SK-N-SH (cell line): ENCODE measurements around the gene ZCCHC7. TPM values are rescaled to one million over a fixed set of nuclear protein-coding genes. Genes with fewer than 3 reads are reported as not detected.

ENCODE experiments used
- CTCF ChIA-PET: fragments of 300-600, 350-600 bp; formaldehyde crosslinking; extraction: SDS; loops from one replicate; lab custom pipeline; 2021; lab: Yijun Ruan, JAX
- POLR2A ChIA-PET: fragments of 350-600 bp; sonication (Branson Sonifier 250); formaldehyde crosslinking; extraction: SDS; loops from one replicate; lab custom pipeline; 2020; ENCODE audit warnings: antibody characterized with exemption, inconsistent platforms; lab: Yijun Ruan, JAX
- DNase-seq: peaks from one replicate; pipeline ENCODE4 v3.0.0; 2012
- H2AFZ ChIP-seq: fragments of 200-600 bp; sonication (generic); 2 replicates; pipeline ENCODE4 v1.8.1; 2016; ENCODE audit warnings: antibody characterized with exemption, mild to moderate bottlenecking, low read depth
- H3F3A ChIP-seq: fragments of 200-600 bp; sonication (generic); replicated peaks from 2 replicates; pipeline ENCODE3; 2016; ENCODE audit warnings: antibody characterized with exemption, mild to moderate bottlenecking; ENCODE audit not compliant: insufficient read depth
- H3K27ac ChIP-seq, 2 experiments: fragments of 200-500 bp in 1 of 2; fragments of 200-600 bp in 1 of 2; sonication (Bioruptor generic) in 1 of 2; sonication (generic), shearing (Covaris generic) in 1 of 2; 2 replicates each; pipeline versions ENCODE4 v1.5.1 to v1.6.1; 2014 to 2016; ENCODE audit warnings: low read depth in 2 of 2, inconsistent platforms in 1 of 2, low read length in 1 of 2, mild to moderate bottlenecking in 1 of 2, mixed read lengths in 1 of 2
- H3K27me3 ChIP-seq: fragments of 200-600 bp; sonication (generic), shearing (Covaris generic); 2 replicates; pipeline ENCODE4 v1.6.1; 2016; ENCODE audit warnings: mixed run types; ENCODE audit not compliant: insufficient read depth
- H3K36me3 ChIP-seq, 2 experiments: fragments of 200-500 bp in 1 of 2; fragments of 200-600 bp in 1 of 2; sonication (Bioruptor generic) in 1 of 2; sonication (generic) in 1 of 2; replicated peaks in 1 of 2; 2 replicates each; pipeline versions ENCODE3 to v1.5.1; 2014 to 2016; ENCODE audit warnings: low read length in 1 of 2, mild to moderate bottlenecking in 1 of 2; ENCODE audit not compliant: insufficient read depth in 2 of 2, control insufficient read depth in 1 of 2
- H3K4me1 ChIP-seq, 2 experiments: fragments of 200-500 bp in 1 of 2; fragments of 200-600 bp in 1 of 2; sonication (Bioruptor generic) in 1 of 2; sonication (generic), shearing (Covaris generic) in 1 of 2; 2 replicates each; pipeline versions ENCODE4 v1.5.1 to v1.6.1; 2014 to 2016; ENCODE audit warnings: low read depth in 1 of 2, low read length in 1 of 2, mixed run types in 1 of 2; ENCODE audit not compliant: insufficient read depth in 2 of 2, control insufficient read depth in 1 of 2
- H3K4me2 ChIP-seq: fragments of 200-600 bp; sonication (generic), shearing (Covaris generic); 2 replicates; pipeline ENCODE4 v1.6.1; 2017; ENCODE audit warnings: mixed run types
- H3K4me3 ChIP-seq, 2 experiments: fragments of 200-500 bp in 1 of 2; fragments of 200-600 bp in 1 of 2; sonication (Bioruptor generic) in 1 of 2; sonication (generic), shearing (Covaris generic) in 1 of 2; 2 replicates each; pipeline versions ENCODE4 v1.5.1 to v1.8.1; 2014 to 2016; ENCODE audit warnings: low read depth in 2 of 2, inconsistent platforms in 1 of 2, low read length in 1 of 2, mild to moderate bottlenecking in 1 of 2, mixed read lengths in 1 of 2, moderate library complexity in 1 of 2
- H3K79me2 ChIP-seq: fragments of 200-600 bp; sonication (generic); 2 replicates; pipeline ENCODE4 v1.8.1; 2017; ENCODE audit warnings: mild to moderate bottlenecking; ENCODE audit not compliant: insufficient read depth
- H3K9ac ChIP-seq: fragments of 200-600 bp; sonication (generic); 2 replicates; pipeline ENCODE4 v1.6.1; 2017; ENCODE audit warnings: mixed run types
- H3K9me2 ChIP-seq: fragments of 200-600 bp; sonication (generic); 2 replicates; pipeline ENCODE4 v1.6.1; 2017; ENCODE audit warnings: mixed run types
- H3K9me3 ChIP-seq: fragments of 200-600 bp; sonication (generic); 2 replicates; pipeline ENCODE4 v1.6.1; 2017; ENCODE audit warnings: mixed run types, mild to moderate bottlenecking, moderate library complexity
- H4K20me1 ChIP-seq: fragments of 200-600 bp; sonication (generic); 2 replicates; pipeline ENCODE4 v1.6.1; 2017; ENCODE audit warnings: mild to moderate bottlenecking, mixed run types; ENCODE audit not compliant: insufficient read depth
- ELF1 ChIP-seq: IDR thresholded peaks from 2 replicates; pipeline ENCODE4 v1.4.0; 2012
- EP300 ChIP-seq, 2 experiments: IDR thresholded peaks; 2 replicates each; pipeline versions ENCODE4 v1.4.0 to v1.6.1; 2012; ENCODE audit warnings: borderline replicate concordance in 1 of 2, low read depth in 1 of 2, low read length in 1 of 2
- EZH2phosphoT487 ChIP-seq: fragments of 200-600 bp; sonication (generic); IDR thresholded peaks from 2 replicates; pipeline ENCODE4 v1.6.1; 2017; ENCODE audit warnings: low read depth, mixed run types, mild to moderate bottlenecking, antibody characterized with exemption, moderate library complexity, borderline replicate concordance
- FOSL2 ChIP-seq: IDR thresholded peaks from 2 replicates; pipeline ENCODE4 v1.4.0; 2012; ENCODE audit warnings: low read depth, mild to moderate bottlenecking, moderate library complexity, borderline replicate concordance
- FOXJ3 ChIP-seq: sonication (generic); formaldehyde crosslinking; IDR thresholded peaks from 2 replicates; pipeline ENCODE4 v1.5.1; 2020; ENCODE audit warnings: mild to moderate bottlenecking, missing genetic modification reagents
- FOXM1 ChIP-seq: IDR thresholded peaks from 2 replicates; pipeline ENCODE4 v1.4.0; 2012; ENCODE audit warnings: low read depth, mild to moderate bottlenecking
- JUND ChIP-seq: IDR thresholded peaks from 2 replicates; pipeline ENCODE4 v1.4.0; 2012
- MEF2A ChIP-seq: IDR thresholded peaks from 2 replicates; pipeline ENCODE4 v1.4.0; 2012; ENCODE audit warnings: low read depth, borderline replicate concordance
- NRF1 ChIP-seq: IDR thresholded peaks from 2 replicates; pipeline ENCODE4 v1.6.1; 2012; ENCODE audit warnings: low read depth, mild to moderate bottlenecking, low read length
- POLR2AphosphoS5 ChIP-seq: IDR thresholded peaks from 2 replicates; pipeline ENCODE4 v1.6.1; 2012; ENCODE audit warnings: low read depth, low read length
- RAD21 ChIP-seq: IDR thresholded peaks from 2 replicates; pipeline ENCODE4 v1.6.1; 2012; ENCODE audit warnings: mild to moderate bottlenecking, low read length
- RCOR1 ChIP-seq: fragments of 150-350 bp; IDR thresholded peaks from 2 replicates; pipeline ENCODE4 v1.6.1; 2017; ENCODE audit warnings: antibody characterized with exemption, low read length
- RXRA ChIP-seq: IDR thresholded peaks from 2 replicates; pipeline ENCODE4 v1.4.0; 2012; ENCODE audit warnings: low read depth, mild to moderate bottlenecking, borderline replicate concordance
- SIN3A ChIP-seq: IDR thresholded peaks from 2 replicates; pipeline ENCODE4 v1.6.1; 2012; ENCODE audit warnings: low read depth, mild to moderate bottlenecking, low read length, moderate library complexity, borderline replicate concordance
- TAF1 ChIP-seq: IDR thresholded peaks from 2 replicates; pipeline ENCODE4 v1.6.1; 2012; ENCODE audit warnings: low read depth, mild to moderate bottlenecking, low read length, moderate library complexity, borderline replicate concordance
- TCF12 ChIP-seq: IDR thresholded peaks from 2 replicates; pipeline ENCODE4 v1.4.0; 2012
- YY1 ChIP-seq: IDR thresholded peaks from 2 replicates; pipeline ENCODE4 v1.4.0; 2012; ENCODE audit warnings: low read depth, mild to moderate bottlenecking
- ZBTB33 ChIP-seq: IDR thresholded peaks from 2 replicates; pipeline ENCODE4 v1.4.0; 2012; ENCODE audit warnings: low read depth, borderline replicate concordance
- WGBS: methylation state at CpG from one replicate; pipeline ENCODE4 v1.1.6; 2017; ENCODE audit warnings: low lambda C conversion rate; 5-methylcytosine and 5-hydroxymethylcytosine counted together
- polyA plus RNA-seq, 3 experiments: library from polyadenylated mRNA; depleted of rRNA; stranded (reverse); fragments of >200 nt; gene quantifications; 2 replicates each; pipeline ENCODE4 v1.2.3, GENCODE V29; 2012
- TF ChIP-seq, protein P1 (sequence below): fragments of 150-350 bp; IDR thresholded peaks from 2 replicates; pipeline ENCODE4 v1.6.1; 2017; ENCODE audit warnings: antibody characterized with exemption, low read length, low read depth, borderline replicate concordance
- TF ChIP-seq, protein P2 (sequence below): IDR thresholded peaks from 2 replicates; pipeline ENCODE4 v1.6.1; 2012; ENCODE audit warnings: mild to moderate bottlenecking, low read depth, low read length, moderate library complexity
- TF ChIP-seq, protein P3 (sequence below): fragments of 200-600 bp; sonication (generic); IDR thresholded peaks from 2 replicates; pipeline ENCODE4 v1.6.1; 2017; ENCODE audit warnings: antibody characterized with exemption, mild to moderate bottlenecking, moderate library complexity

Gene ZCCHC7
- polyA plus RNA-seq, 1 of the 3 experiments (the other 2 are of a cell fraction) = 12.6 TPM

GRCh38 chr9:37255187-37255586, 134.8 kb downstream of the ZCCHC7 start (continued):
- no peak for TF ChIP-seq EZH2phosphoT487
- TF ChIP-seq JUND = no peak
- TF ChIP-seq, protein P1, sequence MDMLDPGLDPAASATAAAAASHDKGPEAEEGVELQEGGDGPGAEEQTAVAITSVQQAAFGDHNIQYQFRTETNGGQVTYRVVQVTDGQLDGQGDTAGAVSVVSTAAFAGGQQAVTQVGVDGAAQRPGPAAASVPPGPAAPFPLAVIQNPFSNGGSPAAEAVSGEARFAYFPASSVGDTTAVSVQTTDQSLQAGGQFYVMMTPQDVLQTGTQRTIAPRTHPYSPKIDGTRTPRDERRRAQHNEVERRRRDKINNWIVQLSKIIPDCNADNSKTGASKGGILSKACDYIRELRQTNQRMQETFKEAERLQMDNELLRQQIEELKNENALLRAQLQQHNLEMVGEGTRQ = no peak
- TF ChIP-seq YY1 = no peak
- TF ChIP-seq RXRA = no peak
- TF ChIP-seq TAF1 = no peak

DNA sequence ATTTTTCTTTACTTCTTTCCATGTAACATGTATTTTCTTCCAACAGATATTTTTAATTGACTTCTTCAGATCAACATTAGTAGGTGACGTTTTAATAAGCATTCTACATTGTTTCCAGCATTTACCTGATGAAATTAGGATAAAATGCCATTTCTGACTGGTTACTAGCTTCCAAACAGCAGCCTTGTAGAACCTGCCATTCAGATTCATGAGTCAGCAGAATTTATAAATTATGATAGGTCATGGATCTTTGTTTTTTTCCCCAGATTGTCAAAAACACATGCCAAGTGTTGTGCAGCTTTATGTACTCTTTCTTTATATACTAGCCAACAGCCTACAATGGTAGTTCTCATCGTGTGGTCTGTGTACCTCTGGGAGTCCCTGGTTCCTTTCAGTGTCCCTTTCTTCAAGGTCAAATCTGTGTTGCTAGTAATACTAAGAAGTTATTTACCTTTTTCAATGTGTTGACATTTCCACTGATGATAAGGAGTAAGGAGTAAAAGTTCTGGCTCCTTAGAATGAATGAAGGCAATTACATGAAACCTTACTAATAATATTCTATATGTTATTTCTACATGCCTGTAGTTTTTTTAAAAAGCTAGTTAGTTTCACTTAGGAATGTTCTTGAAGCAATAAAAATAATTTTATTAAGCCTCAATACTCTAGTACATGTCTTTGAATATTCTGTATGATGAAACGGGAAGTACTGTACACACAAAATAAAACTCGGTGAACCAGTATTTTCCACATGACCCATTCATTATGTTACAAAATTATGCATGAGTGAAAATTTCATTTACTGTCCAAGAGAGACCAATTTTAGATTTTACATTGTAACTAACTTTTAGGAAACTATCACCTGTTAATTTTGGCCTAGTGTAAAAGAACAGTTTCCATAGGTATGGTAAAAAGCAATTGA, 135.8 kb downstream of the ZCCHC7 start:
- ChIA-PET CTCF (interaction anchor here (1.0 kb wide), 2 partner anchors 11 to 15 kb away, joined by 3 read pairs; no protein-coding TSS in a partner anchor), POLR2A (no interaction called here)
- Histone ChIP-seq H3K4me1 (no peaks in the 10 kb centered on the region), H3K9me2 (no peaks in the 10 kb centered on the region), H3K36me3 (peaks cover 13 to 24% of the 10 kb centered on the region in 2 experiments), H3K79me2 (no peaks in the 10 kb centered on the region), H3K4me3 (no peak overlapping the region), H2AFZ (no peak overlapping the region), H3F3A (no peaks in the 10 kb centered on the region), H3K27ac (no peak overlapping the region), H3K9ac (no peak overlapping the region), H3K27me3 (no peaks in the 10 kb centered on the region), H4K20me1 (no peaks in the 10 kb centered on the region), H3K4me2 (no peak overlapping the region), H3K9me3 (no peaks in the 10 kb centered on the region)
- 88% methylated on average over 4 of the region's 4 CpGs for WGBS
- DNase-seq = no peak
- TF ChIP-seq, protein P2, sequence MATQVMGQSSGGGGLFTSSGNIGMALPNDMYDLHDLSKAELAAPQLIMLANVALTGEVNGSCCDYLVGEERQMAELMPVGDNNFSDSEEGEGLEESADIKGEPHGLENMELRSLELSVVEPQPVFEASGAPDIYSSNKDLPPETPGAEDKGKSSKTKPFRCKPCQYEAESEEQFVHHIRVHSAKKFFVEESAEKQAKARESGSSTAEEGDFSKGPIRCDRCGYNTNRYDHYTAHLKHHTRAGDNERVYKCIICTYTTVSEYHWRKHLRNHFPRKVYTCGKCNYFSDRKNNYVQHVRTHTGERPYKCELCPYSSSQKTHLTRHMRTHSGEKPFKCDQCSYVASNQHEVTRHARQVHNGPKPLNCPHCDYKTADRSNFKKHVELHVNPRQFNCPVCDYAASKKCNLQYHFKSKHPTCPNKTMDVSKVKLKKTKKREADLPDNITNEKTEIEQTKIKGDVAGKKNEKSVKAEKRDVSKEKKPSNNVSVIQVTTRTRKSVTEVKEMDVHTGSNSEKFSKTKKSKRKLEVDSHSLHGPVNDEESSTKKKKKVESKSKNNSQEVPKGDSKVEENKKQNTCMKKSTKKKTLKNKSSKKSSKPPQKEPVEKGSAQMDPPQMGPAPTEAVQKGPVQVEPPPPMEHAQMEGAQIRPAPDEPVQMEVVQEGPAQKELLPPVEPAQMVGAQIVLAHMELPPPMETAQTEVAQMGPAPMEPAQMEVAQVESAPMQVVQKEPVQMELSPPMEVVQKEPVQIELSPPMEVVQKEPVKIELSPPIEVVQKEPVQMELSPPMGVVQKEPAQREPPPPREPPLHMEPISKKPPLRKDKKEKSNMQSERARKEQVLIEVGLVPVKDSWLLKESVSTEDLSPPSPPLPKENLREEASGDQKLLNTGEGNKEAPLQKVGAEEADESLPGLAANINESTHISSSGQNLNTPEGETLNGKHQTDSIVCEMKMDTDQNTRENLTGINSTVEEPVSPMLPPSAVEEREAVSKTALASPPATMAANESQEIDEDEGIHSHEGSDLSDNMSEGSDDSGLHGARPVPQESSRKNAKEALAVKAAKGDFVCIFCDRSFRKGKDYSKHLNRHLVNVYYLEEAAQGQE = no peak
- TF ChIP-seq NRF1 (no peak), POLR2AphosphoS5 (no peak), EP300 (IDR thresholded peaks at IDR 0.05; ENCODE audit: borderline replicate concordance in 1 of 2, low read depth in 1 of 2, low read length in 1 of 2) (no peak), MEF2A (no peak), JUND (no peak), SIN3A (no peak), EZH2phosphoT487 (no peak), RXRA (no peak), FOXJ3 (CRISPR knock-in tag) (no peak), ELF1 (no peak), ZBTB33 (no peak), RCOR1 (no peak), FOSL2 (no peak), RAD21 (no peak), TCF12 (no peak), FOXM1 (no peak)
- TF ChIP-seq, protein P3, sequence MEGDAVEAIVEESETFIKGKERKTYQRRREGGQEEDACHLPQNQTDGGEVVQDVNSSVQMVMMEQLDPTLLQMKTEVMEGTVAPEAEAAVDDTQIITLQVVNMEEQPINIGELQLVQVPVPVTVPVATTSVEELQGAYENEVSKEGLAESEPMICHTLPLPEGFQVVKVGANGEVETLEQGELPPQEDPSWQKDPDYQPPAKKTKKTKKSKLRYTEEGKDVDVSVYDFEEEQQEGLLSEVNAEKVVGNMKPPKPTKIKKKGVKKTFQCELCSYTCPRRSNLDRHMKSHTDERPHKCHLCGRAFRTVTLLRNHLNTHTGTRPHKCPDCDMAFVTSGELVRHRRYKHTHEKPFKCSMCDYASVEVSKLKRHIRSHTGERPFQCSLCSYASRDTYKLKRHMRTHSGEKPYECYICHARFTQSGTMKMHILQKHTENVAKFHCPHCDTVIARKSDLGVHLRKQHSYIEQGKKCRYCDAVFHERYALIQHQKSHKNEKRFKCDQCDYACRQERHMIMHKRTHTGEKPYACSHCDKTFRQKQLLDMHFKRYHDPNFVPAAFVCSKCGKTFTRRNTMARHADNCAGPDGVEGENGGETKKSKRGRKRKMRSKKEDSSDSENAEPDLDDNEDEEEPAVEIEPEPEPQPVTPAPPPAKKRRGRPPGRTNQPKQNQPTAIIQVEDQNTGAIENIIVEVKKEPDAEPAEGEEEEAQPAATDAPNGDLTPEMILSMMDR = no peak
